K562 (cell line): Measurements from ENCODE around the gene GUCY2C.
"Not testable (repeated sequence)": the region's sequence is repeated elsewhere in the genome, so short reads cannot be mapped to it uniquely, and the experiment has no call there.

Experiments used
- ATF6 ChIP-seq: sonication (generic); formaldehyde crosslinking; IDR thresholded peaks from 2 replicates; pipeline ENCODE4 v1.4.0; 2020; ENCODE audit warnings: mild to moderate bottlenecking, missing genetic modification reagents
- CBFB ChIP-seq: sonication (generic); formaldehyde crosslinking; IDR thresholded peaks from 2 replicates; pipeline ENCODE4 v1.4.0; 2020; ENCODE audit warnings: mild to moderate bottlenecking, missing genetic modification reagents
- HCFC1 ChIP-seq: IDR thresholded peaks from 2 replicates; pipeline ENCODE4 v1.6.1; 2012; ENCODE audit warnings: low read depth, low read length, improper control_type of control experiment
- HES1 ChIP-seq: fragments of 450-650 bp; IDR thresholded peaks from 2 replicates; pipeline ENCODE4 v1.6.1; 2016; ENCODE audit warnings: low read depth, mild to moderate bottlenecking, moderate library complexity
- POLR2A ChIP-seq: fragments of 450-650 bp; conservative IDR thresholded peaks from 2 replicates; pipeline ENCODE4 v1.6.1; 2016
- SRF ChIP-seq, 2 experiments: fragments of 250-450, 450-650 bp in 1 of 2; sonication (Bioruptor Pico) in 1 of 2; sonication (generic) in 1 of 2; formaldehyde crosslinking; IDR thresholded peaks; 2 replicates each; pipeline versions ENCODE4 v1.5.0 to v1.5.1; 2020 to 2022; ENCODE audit warnings: mild to moderate bottlenecking in 1 of 2, missing genetic modification reagents in 1 of 2
- TCF7L2 ChIP-seq: fragments of 150-350 bp; IDR thresholded peaks from 2 replicates; pipeline ENCODE4 v1.6.1; 2016; ENCODE audit warnings: low read depth, mild to moderate bottlenecking, low read length, moderate library complexity
- TF ChIP-seq, protein P1 (sequence below), 3 experiments: IDR thresholded peaks in 2 of 3; conservative IDR thresholded peaks in 1 of 3; 2 replicates each; pipeline ENCODE4 v1.5.1; 2011 to 2012; ENCODE audit warnings: low read length in 3 of 3, mild to moderate bottlenecking in 3 of 3, control low read depth in 2 of 3, improper control_type of control experiment in 1 of 3, inconsistent platforms in 1 of 3, low read depth in 1 of 3, mixed read lengths in 1 of 3, moderate library complexity in 1 of 3; ENCODE audit not compliant: insufficient read depth in 2 of 3

GRCh38 chr12:14736441-14736840 is 40.0 kb upstream of the GUCY2C start:
- TF ChIP-seq ATF6 (CRISPR knock-in tag); HES1; POLR2A; CBFB; SRF (CRISPR knock-in tag; IDR thresholded peaks at IDR 0.05); HCFC1; TCF7L2: not testable (repeated sequence)
- TF ChIP-seq, protein P1, sequence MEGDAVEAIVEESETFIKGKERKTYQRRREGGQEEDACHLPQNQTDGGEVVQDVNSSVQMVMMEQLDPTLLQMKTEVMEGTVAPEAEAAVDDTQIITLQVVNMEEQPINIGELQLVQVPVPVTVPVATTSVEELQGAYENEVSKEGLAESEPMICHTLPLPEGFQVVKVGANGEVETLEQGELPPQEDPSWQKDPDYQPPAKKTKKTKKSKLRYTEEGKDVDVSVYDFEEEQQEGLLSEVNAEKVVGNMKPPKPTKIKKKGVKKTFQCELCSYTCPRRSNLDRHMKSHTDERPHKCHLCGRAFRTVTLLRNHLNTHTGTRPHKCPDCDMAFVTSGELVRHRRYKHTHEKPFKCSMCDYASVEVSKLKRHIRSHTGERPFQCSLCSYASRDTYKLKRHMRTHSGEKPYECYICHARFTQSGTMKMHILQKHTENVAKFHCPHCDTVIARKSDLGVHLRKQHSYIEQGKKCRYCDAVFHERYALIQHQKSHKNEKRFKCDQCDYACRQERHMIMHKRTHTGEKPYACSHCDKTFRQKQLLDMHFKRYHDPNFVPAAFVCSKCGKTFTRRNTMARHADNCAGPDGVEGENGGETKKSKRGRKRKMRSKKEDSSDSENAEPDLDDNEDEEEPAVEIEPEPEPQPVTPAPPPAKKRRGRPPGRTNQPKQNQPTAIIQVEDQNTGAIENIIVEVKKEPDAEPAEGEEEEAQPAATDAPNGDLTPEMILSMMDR (IDR thresholded peaks at IDR 0.05 in 2 of 3, conservative IDR thresholded peaks at IDR 0.05 in 1 of 3; ENCODE audit: insufficient read depth in 2 of 3, low read depth in 1 of 3, low read length in 3 of 3), result not testable (repeated sequence)
